Thymus (tissue), 14 donors: Measurements from ENCODE around the gene SNX17. TPM values are rescaled to one million over a fixed set of nuclear protein-coding genes. Genes with fewer than 3 reads are reported as not detected.

Experiments
- DNase-seq, 9 donors: peaks; one replicate each; pipeline ENCODE4 v3.0.0-alpha.2; 2013; ENCODE audit warnings: low spot score in 9 of 9, low read depth in 6 of 9, missing footprints in 1 of 9
- H3K27ac ChIP-seq, 2 donors: one replicate each; pipeline ENCODE4 v1.5.1; 2013; ENCODE audit warnings: control low read depth in 1 of 2, low read depth in 1 of 2, low read length in 1 of 2, mild to moderate bottlenecking in 1 of 2, moderate library complexity in 1 of 2
- H3K27me3 ChIP-seq, 2 donors: one replicate each; pipeline ENCODE4 v1.5.1; 2013; ENCODE audit warnings: low read length in 1 of 2; ENCODE audit not compliant: control insufficient read depth in 2 of 2, insufficient read depth in 1 of 2
- H3K36me3 ChIP-seq, 2 donors: one replicate each; pipeline ENCODE4 v1.5.1; 2013; ENCODE audit warnings: low read length in 1 of 2, mild to moderate bottlenecking in 1 of 2, moderate library complexity in 1 of 2; ENCODE audit not compliant: control insufficient read depth in 2 of 2, insufficient read depth in 2 of 2
- H3K4me1 ChIP-seq, 2 donors: one replicate each; pipeline ENCODE4 v1.5.1; 2013; ENCODE audit warnings: low read length in 2 of 2; ENCODE audit not compliant: control insufficient read depth in 2 of 2, insufficient read depth in 2 of 2
- H3K4me3 ChIP-seq, 2 donors: one replicate each; pipeline ENCODE4 v1.5.1; 2013; ENCODE audit warnings: low read length in 2 of 2, control low read depth in 1 of 2, mild to moderate bottlenecking in 1 of 2
- H3K9me3 ChIP-seq, 2 donors: one replicate each; pipeline ENCODE4 v1.5.1; 2013; ENCODE audit warnings: low read length in 1 of 2, mild to moderate bottlenecking in 1 of 2; ENCODE audit not compliant: control insufficient read depth in 2 of 2, insufficient read depth in 1 of 2
- WGBS: extraction: QIAGEN DNeasy Blood & Tissue Kit; methylation state at CpG from one replicate; pipeline ENCODE4 v1.1.7; 2013; 5-methylcytosine and 5-hydroxymethylcytosine counted together
- long read RNA-seq, 10 donors: transcript quantifications; one replicate each; lab custom pipeline, GENCODE V29; 2026
- polyA plus RNA-seq: library from polyadenylated mRNA; stranded (reverse); fragments of 200-250 nt; gene quantifications from one replicate; pipeline ENCODE4 v1.2.3, GENCODE V29; 2013
- total RNA-seq: library from RNA; stranded (reverse); fragments of 120-200 nt; gene quantifications from one replicate; pipeline ENCODE4 v1.2.4, GENCODE V29; 2013
- donor health status: healthy.

Gene SNX17
- total RNA-seq (83.6 TPM), polyA plus RNA-seq (77.8 TPM)
- long read RNA-seq, donor 1, partial matches to known transcripts, result 0 of 4 reads
- long read RNA-seq, donor 1, other reads (novel, unspliced or antisense), result 0 of 4 reads
- long read RNA-seq, donor 2, transcript SNX17-201 (15 exons, 2,044 nt), result major isoform, 60 of 63 reads
- long read RNA-seq, donor 2, partial matches to known transcripts, result 0 of 63 reads
- long read RNA-seq, donor 2, other reads (novel, unspliced or antisense), result 0 of 63 reads
- long read RNA-seq, donor 3, transcript SNX17-201 (15 exons, 2,044 nt), result major isoform, 43 of 81 reads
- long read RNA-seq, donor 3, partial matches to known transcripts, result 32 of 81 reads
- long read RNA-seq, donor 3, other reads (novel, unspliced or antisense), result 0 of 81 reads
- long read RNA-seq, donor 4, transcript SNX17-201 (15 exons, 2,044 nt), result major isoform, 16 of 18 reads
- long read RNA-seq, donor 4, partial matches to known transcripts, result 0 of 18 reads
- long read RNA-seq, donor 4, other reads (novel, unspliced or antisense), result 0 of 18 reads
- long read RNA-seq, donor 5, transcript SNX17-201 (15 exons, 2,044 nt), result major isoform, 59 of 88 reads
- long read RNA-seq, donor 5, partial matches to known transcripts, result 26 of 88 reads
- long read RNA-seq, donor 5, other reads (novel, unspliced or antisense), result 0 of 88 reads
- long read RNA-seq, donor 6, transcript SNX17-201 (15 exons, 2,044 nt), result major isoform, 35 of 35 reads
- long read RNA-seq, donor 6, partial matches to known transcripts, result 0 of 35 reads
- long read RNA-seq, donor 6, other reads (novel, unspliced or antisense), result 0 of 35 reads
- long read RNA-seq, donor 7, transcript SNX17-201 (15 exons, 2,044 nt), result major isoform, 34 of 42 reads
- long read RNA-seq, donor 7, partial matches to known transcripts, result 5 of 42 reads
- long read RNA-seq, donor 7, other reads (novel, unspliced or antisense), result 0 of 42 reads
- long read RNA-seq, donor 8, transcript SNX17-201 (15 exons, 2,044 nt), result major isoform, 19 of 21 reads
- long read RNA-seq, donor 8, partial matches to known transcripts, result 0 of 21 reads
- long read RNA-seq, donor 8, other reads (novel, unspliced or antisense), result 0 of 21 reads
- long read RNA-seq, donor 9, transcript SNX17-201 (15 exons, 2,044 nt), result major isoform, 18 of 18 reads
- long read RNA-seq, donor 9, partial matches to known transcripts, result 0 of 18 reads
- long read RNA-seq, donor 9, other reads (novel, unspliced or antisense), result 0 of 18 reads
- long read RNA-seq, donor 10, transcript SNX17-201 (15 exons, 2,044 nt), result major isoform, 26 of 26 reads
- long read RNA-seq, donor 10, partial matches to known transcripts, result 0 of 26 reads
- long read RNA-seq, donor 10, other reads (novel, unspliced or antisense), result 0 of 26 reads

- Histone ChIP-seq H3K36me3 (peaks cover 50 to 63% of the 10 kb centered on the region in 2 donors), H3K4me3 (peak within 1 kb of the TSS; percentile 90 to 95), H3K27me3 (no peaks in the 10 kb centered on the region), H3K9me3 (no peaks in the 10 kb centered on the region), H3K4me1 (peaks cover 11 to 29% of the 10 kb centered on the region in 2 donors), H3K27ac (peak within 1 kb of the TSS; percentile 82 to 88)
- DNase-seq, result peak; percentile 95 to 99 (median 99)
- under 1% methylated on average over 85 of the region's 85 CpGs for WGBS
These were observed at the start of gene SNX17, which contains the start of gene EIF2B4 for GRCh38 chr2:27370026-27370815. TSS of gene SNX17 (plus strand) at chr2:27370616. CDS start at chr2:27370744, 128 bp downstream. TSS of gene EIF2B4 (minus strand) at chr2:27370338. CDS start at chr2:27370314, 24 bp downstream.

GRCh38 chr2:27320958-27321543 is 49.4 kb upstream of the SNX17 start:
- H3K4me3 ChIP-seq, result no peak overlapping the region
- 85% methylated on average over 8 of the region's 8 CpGs for WGBS
- H3K27ac ChIP-seq, result no peak overlapping the region
- peaks cover 14% of the 10 kb centered on the region in 2 donors for H3K4me1 ChIP-seq
- no peaks in the 10 kb centered on the region for H3K27me3 ChIP-seq
- H3K36me3 ChIP-seq, result peaks cover 5 to 8% of the 10 kb centered on the region in 2 donors
- H3K9me3 ChIP-seq, result no peaks in the 10 kb centered on the region
- no peak for DNase-seq

- peak in 1 of 9 donors; percentile 13 for DNase-seq
- H3K27ac ChIP-seq, result peak overlapping the region; percentile 32 to 38
- H3K27me3 ChIP-seq, result no peaks in the 10 kb centered on the region
- no peaks in the 10 kb centered on the region for H3K9me3 ChIP-seq
- 1% methylated on average over 10 of the region's 10 CpGs for WGBS
- peak overlapping the region; percentile 66 to 88 for H3K4me3 ChIP-seq
- peaks cover 12 to 16% of the 10 kb centered on the region in 2 donors for H3K36me3 ChIP-seq
- peaks cover 14% of the 10 kb centered on the region in 2 donors for H3K4me1 ChIP-seq
These were observed 48.1 kb upstream of the SNX17 start for GRCh38 chr2:27322301-27322765.

GRCh38 chr2:27322766-27323595 is 47.4 kb upstream of the SNX17 start, which contains the start of gene MPV17:
TSS of gene MPV17 (minus strand) at chr2:27323097. CDS start at chr2:27322517, 580 bp downstream.
- peak within 1 kb of the TSS; percentile 66 to 88 for H3K4me3 ChIP-seq
- under 1% methylated on average over 39 of the region's 39 CpGs for WGBS

GRCh38 chr2:27323596-27324285 is 46.7 kb upstream of the SNX17 start:
- no peaks in the 10 kb centered on the region for H3K9me3 ChIP-seq
- peak overlapping the region; percentile 58 to 92 for H3K27ac ChIP-seq
- peaks cover 14% of the 10 kb centered on the region in 2 donors for H3K4me1 ChIP-seq
- H3K4me3 ChIP-seq, result peak overlapping the region; percentile 66 to 88
- H3K27me3 ChIP-seq, result no peaks in the 10 kb centered on the region
- peaks cover 23 to 27% of the 10 kb centered on the region in 2 donors for H3K36me3 ChIP-seq
- no peak for DNase-seq
- WGBS, result 40% methylated on average over 5 of the region's 5 CpGs

More at GRCh38 chr2:27322766-27323595, 47.4 kb upstream of the SNX17 start, which contains the start of gene MPV17:
- Histone ChIP-seq H3K36me3 (peaks cover 16 to 20% of the 10 kb centered on the region in 2 donors), H3K27ac (peak within 1 kb of the TSS; percentile 58 to 92), H3K9me3 (no peaks in the 10 kb centered on the region), H3K4me1 (peaks cover 14% of the 10 kb centered on the region in 2 donors), H3K27me3 (no peaks in the 10 kb centered on the region)
- peak; percentile 68 to 92 (median 79) for DNase-seq

GRCh38 chr2:27324720-27325119 is 45.7 kb upstream of the SNX17 start:
- peaks cover 33 to 36% of the 10 kb centered on the region in 2 donors for H3K36me3 ChIP-seq
- H3K4me1 ChIP-seq, result peaks cover 14% of the 10 kb centered on the region in 2 donors
- H3K27ac ChIP-seq, result no peak overlapping the region
- WGBS, result 96% methylated on average over 5 of the region's 5 CpGs
- DNase-seq, result no peak
- H3K27me3 ChIP-seq, result no peaks in the 10 kb centered on the region
- no peaks in the 10 kb centered on the region for H3K9me3 ChIP-seq
- no peak overlapping the region for H3K4me3 ChIP-seq

GRCh38 chr2:27335311-27335710 is 35.1 kb upstream of the SNX17 start:
- Histone ChIP-seq H3K36me3 (peaks cover 62 to 72% of the 10 kb centered on the region in 2 donors), H3K27ac (no peak overlapping the region), H3K4me3 (no peak overlapping the region), H3K27me3 (no peaks in the 10 kb centered on the region), H3K4me1 (no peaks in the 10 kb centered on the region), H3K9me3 (no peaks in the 10 kb centered on the region)
- DNase-seq, result no peak
- 96% methylated on average over 3 of the region's 3 CpGs for WGBS
